Testis (tissue), 3 donors: ENCODE measurements around the gene MARCHF5. TPM values are rescaled to one million over a fixed set of nuclear protein-coding genes. Genes with fewer than 3 reads are reported as not detected.
A peak's percentile ranks its signal among the peaks of the same experiment; 100 is the strongest.

Experiments used
- DNase-seq: peaks from one replicate; pipeline ENCODE4 v3.0.0-alpha.2; 2019
- H3K27ac ChIP-seq, 2 donors: fragments of 200-600 bp; sonication (generic); one replicate each; pipeline ENCODE4 v1.5.1; 2019
- H3K27me3 ChIP-seq: fragments of 200-600 bp; sonication (generic); one replicate; pipeline ENCODE4 v1.5.1; 2019
- H3K36me3 ChIP-seq: fragments of 200-600 bp; sonication (generic); one replicate; pipeline ENCODE4 v1.5.1; 2017; ENCODE audit warnings: low read depth; ENCODE audit errors: missing control alignments
- H3K4me1 ChIP-seq: fragments of 200-600 bp; sonication (generic); one replicate; pipeline ENCODE4 v1.5.1; 2019
- H3K4me3 ChIP-seq, 2 donors: fragments of 200-600 bp; sonication (generic); one replicate each; pipeline ENCODE4 v1.5.1; 2017 to 2019
- H3K9me3 ChIP-seq: fragments of 200-600 bp; sonication (generic); one replicate; pipeline ENCODE4 v1.5.1; 2017
- CTCF ChIP-seq, 3 experiments: fragments of 450-650 bp in 2 of 3; fragments of 200-600 bp in 1 of 3; sonication (generic) in 1 of 3; IDR thresholded peaks; one replicate each; pipeline ENCODE4 v1.5.1; 2016 to 2019; ENCODE audit warnings: antibody characterized with exemption in 3 of 3, mild to moderate bottlenecking in 2 of 3, moderate library complexity in 1 of 3
- POLR2A ChIP-seq: fragments of 450-650 bp; IDR thresholded peaks from one replicate; pipeline ENCODE4 v1.6.1; 2017; ENCODE audit warnings: antibody characterized with exemption, mild to moderate bottlenecking, moderate library complexity
- WGBS, 2 donors: methylation state at CpG; one replicate each; pipeline ENCODE4 v1.1.5; 2018; 5-methylcytosine and 5-hydroxymethylcytosine counted together
- intact Hi-C: fragments of 100-400 bp; cut with DNase I; formaldehyde crosslinking; loops from one replicate; pipeline ENCODE4 v1.15.1; 2023; ENCODE audit warnings: low total_unique reads
- polyA plus RNA-seq: library from polyadenylated mRNA; stranded (reverse); fragments of 350-450 nt; fragmentation: Illumina TruSeq; extraction: RNeasy Lipid Tissue Mini Kit (QIAGEN cat#74804); gene quantifications from one replicate; pipeline ENCODE4 v1.2.3, GENCODE V29; 2014; ENCODE audit warnings: low read depth, low replicate concordance; ENCODE audit not compliant: insufficient read depth
- total RNA-seq, 2 donors: library from RNA; depleted of rRNA; stranded (reverse); fragments of >200 nt; gene quantifications; one replicate each; pipeline ENCODE4 v1.2.3, GENCODE V29; 2016

The MARCHF5 gene
- total and polyA plus RNA-seq, 3 donors from 2014 or later: 17.1 to 53.9 (median 23.3) TPM

DNA sequence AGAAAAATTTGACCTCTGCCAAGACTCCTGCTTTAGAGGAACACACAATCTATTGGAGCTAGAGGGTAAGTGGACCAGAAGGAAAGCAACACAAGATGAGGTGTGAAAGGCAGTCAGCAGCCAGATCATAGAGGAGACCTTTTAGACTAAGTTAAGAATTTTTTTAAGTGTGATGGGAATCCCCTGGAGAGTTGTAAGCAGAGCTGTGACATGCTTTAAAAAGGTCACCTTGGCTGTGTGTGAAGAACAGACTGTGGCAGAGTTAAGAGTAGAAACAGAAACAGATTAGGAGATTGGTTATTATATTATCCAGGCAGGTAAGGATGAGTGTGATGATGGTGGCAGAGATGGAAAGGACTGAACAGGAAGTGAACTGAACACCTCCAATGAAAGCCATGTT lies 23.6 kb upstream of the MARCHF5 start:
- TF ChIP-seq POLR2A (no peak), CTCF (IDR thresholded peaks at IDR 0.05) (no peak)
- no peaks in the 10 kb centered on the region for H3K4me1 ChIP-seq
- H3K27ac ChIP-seq: no peak overlapping the region
- no peak overlapping the region for H3K4me3 ChIP-seq
- intact Hi-C loops: no loop called here
- no peaks in the 10 kb centered on the region for H3K9me3 ChIP-seq
- H3K27me3 ChIP-seq: no peaks in the 10 kb centered on the region
- no peak for DNase-seq
- no peaks in the 10 kb centered on the region for H3K36me3 ChIP-seq

- DNase-seq: no peak
- Histone ChIP-seq H3K4me3 (no peak overlapping the region), H3K36me3 (no peaks in the 10 kb centered on the region), H3K9me3 (no peaks in the 10 kb centered on the region), H3K27me3 (no peaks in the 10 kb centered on the region), H3K4me1 (no peaks in the 10 kb centered on the region), H3K27ac (no peak overlapping the region)
- WGBS, 2 donors: 73 to 84% methylated on average over 2 of the region's 2 CpGs
- no peak for TF ChIP-seq POLR2A
- no peak for TF ChIP-seq CTCF (IDR thresholded peaks at IDR 0.05)
- intact Hi-C loops: no loop called here
Measured at GRCh38 chr10:92268748-92269147, 22.2 kb upstream of the MARCHF5 start.

DNA sequence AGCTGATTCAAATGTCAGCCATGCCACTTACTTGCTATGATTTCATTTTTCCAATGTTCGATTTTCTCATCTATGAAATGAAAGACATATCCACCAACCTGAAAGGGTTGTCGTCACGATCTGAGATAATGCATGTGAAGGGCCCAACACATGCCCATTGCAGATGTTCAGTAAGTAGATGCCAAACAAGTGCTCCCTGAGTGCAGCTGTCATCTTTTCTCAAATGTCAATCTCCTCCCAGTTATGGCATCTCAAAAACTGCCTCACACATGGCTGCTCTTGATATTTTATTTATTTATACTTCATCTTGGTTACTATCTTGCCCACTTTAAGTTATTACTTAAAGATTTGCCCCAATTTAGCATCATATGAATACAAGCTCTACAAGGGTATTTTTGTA lies 16.9 kb upstream of the MARCHF5 start:
- no peak for DNase-seq
- Histone ChIP-seq H3K27me3 (no peaks in the 10 kb centered on the region), H3K9me3 (no peaks in the 10 kb centered on the region), H3K27ac (no peak overlapping the region), H3K4me1 (no peaks in the 10 kb centered on the region), H3K36me3 (no peaks in the 10 kb centered on the region), H3K4me3 (no peak overlapping the region)
- TF ChIP-seq POLR2A (no peak), CTCF (IDR thresholded peaks at IDR 0.05) (no peak)
- 91 to 97% methylated on average over 3 of the region's 3 CpGs for WGBS, 2 donors
- intact Hi-C loops: no loop called here

- Histone ChIP-seq H3K9me3 (no peaks in the 10 kb centered on the region), H3K4me3 (no peak overlapping the region), H3K4me1 (peaks cover 3% of the 10 kb centered on the region), H3K36me3 (no peaks in the 10 kb centered on the region), H3K27ac (peak overlapping the region; percentile 11 to 26), H3K27me3 (no peaks in the 10 kb centered on the region)
- no peak for DNase-seq
- WGBS, 2 donors: 36 to 44% methylated on average over 4 of the region's 4 CpGs
- TF ChIP-seq CTCF (IDR thresholded peaks at IDR 0.05) (no peak), POLR2A (no peak)
- intact Hi-C loops: no loop called here
Measured at GRCh38 chr10:92278996-92279696, 11.8 kb upstream of the MARCHF5 start.

- DNase-seq: peak; percentile 50
- no peaks in the 10 kb centered on the region for H3K36me3 ChIP-seq
- no peaks in the 10 kb centered on the region for H3K9me3 ChIP-seq
- H3K27me3 ChIP-seq: no peaks in the 10 kb centered on the region
- H3K4me1 ChIP-seq: peaks cover 9% of the 10 kb centered on the region
- 30 to 33% methylated on average over 9 to 10 of the region's 10 CpGs for WGBS, 2 donors
- peak overlapping the region; percentile 88 to 93 for H3K27ac ChIP-seq
- TF ChIP-seq POLR2A: no peak
- no peak for TF ChIP-seq CTCF (IDR thresholded peaks at IDR 0.05)
- peak overlapping the region in 1 of 2 donors; percentile 11 for H3K4me3 ChIP-seq
- intact Hi-C loops: no loop called here
Measured at GRCh38 chr10:92284112-92284704, 6.8 kb upstream of the MARCHF5 start.
